ENCODE measurements around the gene ICAM4. TPM values are rescaled to one million over a fixed set of nuclear protein-coding genes. Genes with fewer than 3 reads are reported as not detected.
"Not testable (repeated sequence)": the region's sequence is repeated elsewhere in the genome, so short reads cannot be mapped to it uniquely, and the experiment has no call there.

Gene ICAM4
- total and polyA plus RNA-seq, 2 donors (not counting 3 experiments of a cell fraction or from before 2014, with no cell fraction given) = 0.44 to 0.49 TPM

DNA sequence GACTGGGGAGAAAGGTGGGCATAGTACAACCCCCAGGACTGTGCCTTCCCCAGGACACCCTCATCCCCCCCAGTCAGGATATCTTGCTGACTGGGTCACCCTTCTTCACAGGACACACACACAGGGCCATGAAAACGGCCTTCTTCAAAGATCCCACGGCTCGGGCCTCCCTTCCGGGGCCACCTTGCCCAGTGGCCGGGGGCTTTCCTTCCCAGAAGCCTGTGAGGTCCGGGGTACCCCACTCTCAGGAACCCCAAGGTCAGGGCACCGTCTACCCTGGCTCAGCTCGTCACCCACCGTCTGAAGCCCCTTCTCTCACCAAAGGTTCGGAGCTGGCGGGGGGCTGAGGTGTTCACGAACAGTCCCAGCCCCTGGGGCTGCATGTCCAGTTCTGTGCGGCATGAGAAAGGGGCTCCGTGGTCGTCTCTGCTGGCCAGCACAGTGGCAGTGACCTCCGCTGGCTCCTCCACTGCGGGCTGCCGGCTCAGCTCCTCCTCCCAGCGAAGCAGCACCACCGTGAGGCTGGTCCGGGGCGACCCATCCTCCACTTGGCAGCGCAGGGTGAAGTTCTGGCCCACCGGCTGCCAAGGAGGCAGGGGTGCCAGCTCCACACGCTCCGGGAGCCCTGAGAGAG lies 48.7 kb downstream of the ICAM4 start:
- H3K9ac ChIP-seq (replicated peaks; ENCODE audit: extremely low read depth, insufficient read depth, low read length) = no peak overlapping the region
- H3K4me3 ChIP-seq (replicated peaks in 1 of 3; ENCODE audit: insufficient read depth in 1 of 3, low read depth in 1 of 3, low read length in 3 of 3) = no peak overlapping the region
- no peaks in the 10 kb centered on the region for H3K9me3 ChIP-seq (replicated peaks; ENCODE audit: control insufficient read depth, insufficient read depth, low read length)
- ChIA-PET POLR2A (no interaction called here), CTCF (interaction anchor here (1.0 to 3.5 kb wide), 5 partner anchors 44 to 76 kb away, joined by 4 to 23 read pairs (median 17); partner anchors contain the start of genes ICAM1 and TYK2)
- dilution Hi-C loops (cut with MboI; ENCODE audit: extremely low pct_ligation_motif_present, low sequenced_read_pairs) (no loop called here), intact Hi-C loops (cut with micrococcal nuclease) (loop anchor here (2.0 kb wide), 1 partner anchor 45 kb away; no protein-coding TSS in a partner anchor)
- no peak for TF ChIP-seq POLR2A (IDR thresholded peaks at IDR 0.05; ENCODE audit: low read depth, low read length)
- no peak for TF ChIP-seq MYC (IDR thresholded peaks at IDR 0.05; ENCODE audit: low read depth, low read length)
- TF ChIP-seq, protein P1, sequence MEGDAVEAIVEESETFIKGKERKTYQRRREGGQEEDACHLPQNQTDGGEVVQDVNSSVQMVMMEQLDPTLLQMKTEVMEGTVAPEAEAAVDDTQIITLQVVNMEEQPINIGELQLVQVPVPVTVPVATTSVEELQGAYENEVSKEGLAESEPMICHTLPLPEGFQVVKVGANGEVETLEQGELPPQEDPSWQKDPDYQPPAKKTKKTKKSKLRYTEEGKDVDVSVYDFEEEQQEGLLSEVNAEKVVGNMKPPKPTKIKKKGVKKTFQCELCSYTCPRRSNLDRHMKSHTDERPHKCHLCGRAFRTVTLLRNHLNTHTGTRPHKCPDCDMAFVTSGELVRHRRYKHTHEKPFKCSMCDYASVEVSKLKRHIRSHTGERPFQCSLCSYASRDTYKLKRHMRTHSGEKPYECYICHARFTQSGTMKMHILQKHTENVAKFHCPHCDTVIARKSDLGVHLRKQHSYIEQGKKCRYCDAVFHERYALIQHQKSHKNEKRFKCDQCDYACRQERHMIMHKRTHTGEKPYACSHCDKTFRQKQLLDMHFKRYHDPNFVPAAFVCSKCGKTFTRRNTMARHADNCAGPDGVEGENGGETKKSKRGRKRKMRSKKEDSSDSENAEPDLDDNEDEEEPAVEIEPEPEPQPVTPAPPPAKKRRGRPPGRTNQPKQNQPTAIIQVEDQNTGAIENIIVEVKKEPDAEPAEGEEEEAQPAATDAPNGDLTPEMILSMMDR (IDR thresholded peaks at IDR 0.05; ENCODE audit: extremely low read depth in 1 of 2, insufficient read depth in 1 of 2, low read depth in 1 of 2, low read length in 2 of 2) = no peak
- TF ChIP-seq, protein P2, sequence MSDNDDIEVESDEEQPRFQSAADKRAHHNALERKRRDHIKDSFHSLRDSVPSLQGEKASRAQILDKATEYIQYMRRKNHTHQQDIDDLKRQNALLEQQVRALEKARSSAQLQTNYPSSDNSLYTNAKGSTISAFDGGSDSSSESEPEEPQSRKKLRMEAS (IDR thresholded peaks at IDR 0.05; ENCODE audit: insufficient read depth, insufficient read length) = no peak
- H4K20me1 ChIP-seq (replicated peaks; ENCODE audit: control insufficient read depth, extremely low read depth, insufficient read depth, low read length) = no peaks in the 10 kb centered on the region
- FAIRE-seq (no peak), DNase-seq (ENCODE audit: low read depth, low spot score) (no peak)
- no peaks in the 10 kb centered on the region for H3K27me3 ChIP-seq (ENCODE audit: control insufficient read depth in 2 of 2, insufficient read depth in 2 of 2, low read length in 2 of 2)
- H3K36me3 ChIP-seq (ENCODE audit: control insufficient read depth in 2 of 2, extremely low read depth in 1 of 2, insufficient read depth in 2 of 2, low read length in 2 of 2) = no peaks in the 10 kb centered on the region
- BruUV-seq (replicated peaks) = no TSS peak
- H3K27ac ChIP-seq (ENCODE audit: insufficient read depth, low read depth, low read length) = no peak overlapping the region
- peaks cover 16% of the 10 kb centered on the region for H3K4me1 ChIP-seq (ENCODE audit: control insufficient read depth, extremely low read depth, insufficient read depth, low read length)
- no peak overlapping the region for H3K4me2 ChIP-seq (ENCODE audit: insufficient read depth, low read length)
- H3K79me2 ChIP-seq (ENCODE audit: control insufficient read depth, insufficient read depth, low read length) = peaks cover 20% of the 10 kb centered on the region
- H2AFZ ChIP-seq (ENCODE audit: low read depth, low read length) = peak overlapping the region; percentile 67
- no peaks in the 10 kb centered on the region for H3K9me1 ChIP-seq (replicated peaks; ENCODE audit: control insufficient read depth, extremely low read depth, insufficient read depth, low read length)

DNA sequence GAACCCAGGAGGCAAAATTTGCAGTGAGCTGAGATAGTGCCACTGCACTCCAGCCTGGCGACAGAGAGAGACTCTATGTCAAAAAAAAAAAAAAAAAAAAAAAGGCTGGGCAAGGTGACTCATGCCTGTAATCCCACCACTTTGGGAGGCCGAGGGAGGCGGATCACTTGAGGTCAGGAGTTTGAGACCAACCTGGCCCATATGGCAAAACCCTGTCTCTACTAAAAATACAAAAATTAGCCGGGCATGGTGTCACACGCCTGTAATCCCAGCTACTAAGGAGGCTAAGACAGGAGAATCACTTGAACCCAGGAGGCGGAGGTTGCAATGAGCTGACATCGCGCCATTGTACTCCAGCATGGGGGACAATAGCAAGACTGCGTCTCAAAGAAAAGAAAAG lies 50.0 kb downstream of the ICAM4 start:
- H3K27me3 ChIP-seq (ENCODE audit: control insufficient read depth in 2 of 2, insufficient read depth in 2 of 2, low read length in 2 of 2); CTCF ChIA-PET; H3K9me3 ChIP-seq (replicated peaks; ENCODE audit: control insufficient read depth, insufficient read depth, low read length); FAIRE-seq; BruUV-seq (replicated peaks); intact Hi-C loops (cut with micrococcal nuclease); dilution Hi-C loops (cut with MboI; ENCODE audit: extremely low pct_ligation_motif_present, low sequenced_read_pairs); H3K4me2 ChIP-seq (ENCODE audit: insufficient read depth, low read length); H3K4me3 ChIP-seq (replicated peaks in 1 of 3; ENCODE audit: insufficient read depth in 1 of 3, low read depth in 1 of 3, low read length in 3 of 3); DNase-seq (ENCODE audit: low read depth, low spot score); H3K27ac ChIP-seq (ENCODE audit: insufficient read depth, low read depth, low read length); H3K9ac ChIP-seq (replicated peaks; ENCODE audit: extremely low read depth, insufficient read depth, low read length); H4K20me1 ChIP-seq (replicated peaks; ENCODE audit: control insufficient read depth, extremely low read depth, insufficient read depth, low read length); H2AFZ ChIP-seq (ENCODE audit: low read depth, low read length); H3K9me1 ChIP-seq (replicated peaks; ENCODE audit: control insufficient read depth, extremely low read depth, insufficient read depth, low read length); H3K36me3 ChIP-seq (ENCODE audit: control insufficient read depth in 2 of 2, extremely low read depth in 1 of 2, insufficient read depth in 2 of 2, low read length in 2 of 2): not testable (repeated sequence)
- Histone ChIP-seq H3K4me1 (ENCODE audit: control insufficient read depth, extremely low read depth, insufficient read depth, low read length) (peaks cover 16% of the 10 kb centered on the region), H3K79me2 (ENCODE audit: control insufficient read depth, insufficient read depth, low read length) (peaks cover 13% of the 10 kb centered on the region)
- POLR2A ChIA-PET = interaction anchor here (0.8 kb wide), 1 partner anchor 103 kb away, joined by 10 read pairs; no protein-coding TSS in a partner anchor

Small RNAs within 50 kb of the gene (small RNA-seq; reads per million reads assigned to genes)
- gene AC011511.1 (ENCODE audit: insufficient read depth, insufficient read length, low read depth, low replicate concordance) = not detected
- not detected for gene AC011511.4 (ENCODE audit: insufficient read depth, insufficient read length, low read depth, low replicate concordance)

Other genes with a start within 250 kb of the ICAM4 start
- 23.6 and 34.4 TPM in 2 replicates for gene SHFL, start 200.6 kb upstream of the ICAM4 start, total RNA-seq
- 36.9 and 40.0 TPM in 2 replicates for gene SHFL, start 200.6 kb upstream of the ICAM4 start, polyA plus RNA-seq
- not detected in 2 replicates for gene ANGPTL6, start 184.3 kb upstream of the ICAM4 start, total RNA-seq
- 0.15 and 0.32 TPM in 2 replicates for gene ANGPTL6, start 184.3 kb upstream of the ICAM4 start, polyA plus RNA-seq
- 50.4 and 51.6 TPM in 2 replicates for gene PPAN, start 180.6 kb upstream of the ICAM4 start, total RNA-seq
- 27.6 and 30.1 TPM in 2 replicates for gene PPAN, start 180.6 kb upstream of the ICAM4 start, polyA plus RNA-seq
- gene P2RY11, start 175.3 kb upstream of the ICAM4 start, total RNA-seq = 10.7 and 14.6 TPM in 2 replicates
- gene P2RY11, start 175.3 kb upstream of the ICAM4 start, polyA plus RNA-seq = 3.6 and 5.4 TPM in 2 replicates
- 213 and 217 TPM in 2 replicates for gene EIF3G, start 167.1 kb upstream of the ICAM4 start, total RNA-seq
- 253 and 294 TPM in 2 replicates for gene EIF3G, start 167.1 kb upstream of the ICAM4 start, polyA plus RNA-seq
- 154 and 165 TPM in 2 replicates for gene DNMT1, start 92.0 kb upstream of the ICAM4 start, total RNA-seq
- 48.9 and 53.4 TPM in 2 replicates for gene DNMT1, start 92.0 kb upstream of the ICAM4 start, polyA plus RNA-seq
- gene S1PR2, start 55.6 kb upstream of the ICAM4 start, total RNA-seq = 1.0 and 1.3 TPM in 2 replicates
- 0.70 and 1.3 TPM in 2 replicates for gene S1PR2, start 55.6 kb upstream of the ICAM4 start, polyA plus RNA-seq
- 69.4 and 70.4 TPM in 2 replicates for gene MRPL4, start 34.7 kb upstream of the ICAM4 start, total RNA-seq
- 118 and 144 TPM in 2 replicates for gene MRPL4, start 34.7 kb upstream of the ICAM4 start, polyA plus RNA-seq
- gene ICAM1, start 15.8 kb upstream of the ICAM4 start, total RNA-seq = 7.1 and 20.5 TPM in 2 replicates
- gene ICAM1, start 15.8 kb upstream of the ICAM4 start, polyA plus RNA-seq = 30.4 and 38.0 TPM in 2 replicates
- 0.40 TPM in 1 of 2 replicates, not detected in the other for gene ICAM5, start 3.0 kb downstream of the ICAM4 start, total RNA-seq
- 0.03 and 0.10 TPM in 2 replicates for gene ICAM5, start 3.0 kb downstream of the ICAM4 start, polyA plus RNA-seq
- 2.9 and 5.3 TPM in 2 replicates for gene ZGLP1, start 22.9 kb downstream of the ICAM4 start, total RNA-seq
- gene ZGLP1, start 22.9 kb downstream of the ICAM4 start, polyA plus RNA-seq = 1.6 and 2.3 TPM in 2 replicates
- 20.5 and 22.4 TPM in 2 replicates for gene FDX2, start 29.1 kb downstream of the ICAM4 start, total RNA-seq
- 59.8 and 61.6 TPM in 2 replicates for gene FDX2, start 29.1 kb downstream of the ICAM4 start, polyA plus RNA-seq
- gene RAVER1, start 46.6 kb downstream of the ICAM4 start, total RNA-seq = 47.6 and 55.1 TPM in 2 replicates
- 5.1 and 5.2 TPM in 2 replicates for gene RAVER1, start 46.6 kb downstream of the ICAM4 start, polyA plus RNA-seq
- 11.4 and 11.6 TPM in 2 replicates for gene ICAM3, start 52.7 kb downstream of the ICAM4 start, total RNA-seq
- gene ICAM3, start 52.7 kb downstream of the ICAM4 start, polyA plus RNA-seq = 6.7 and 8.7 TPM in 2 replicates
- 138 and 142 TPM in 2 replicates for gene TYK2, start 93.6 kb downstream of the ICAM4 start, total RNA-seq
- 92.9 and 93.7 TPM in 2 replicates for gene TYK2, start 93.6 kb downstream of the ICAM4 start, polyA plus RNA-seq
- 275 and 300 TPM in 2 replicates for gene CDC37, start 116.6 kb downstream of the ICAM4 start, total RNA-seq
- gene CDC37, start 116.6 kb downstream of the ICAM4 start, polyA plus RNA-seq = 366 and 372 TPM in 2 replicates
- gene PDE4A, start 133.6 kb downstream of the ICAM4 start, total RNA-seq = 9.9 and 10.0 TPM in 2 replicates
- 3.7 and 3.8 TPM in 2 replicates for gene PDE4A, start 133.6 kb downstream of the ICAM4 start, polyA plus RNA-seq
- gene KEAP1, start 216.4 kb downstream of the ICAM4 start, total RNA-seq = 78.2 and 81.4 TPM in 2 replicates
- gene KEAP1, start 216.4 kb downstream of the ICAM4 start, polyA plus RNA-seq = 91.1 and 107 TPM in 2 replicates
- gene S1PR5, start 230.5 kb downstream of the ICAM4 start, total RNA-seq = not detected in 2 replicates
- not detected in 2 replicates for gene S1PR5, start 230.5 kb downstream of the ICAM4 start, polyA plus RNA-seq